ENCODE results near the gene TEKT1.
"Not testable (repeated sequence)": the region's sequence is repeated elsewhere in the genome, so short reads cannot be mapped to it uniquely, and the experiment has no call there.

Gene TEKT1

DNA sequence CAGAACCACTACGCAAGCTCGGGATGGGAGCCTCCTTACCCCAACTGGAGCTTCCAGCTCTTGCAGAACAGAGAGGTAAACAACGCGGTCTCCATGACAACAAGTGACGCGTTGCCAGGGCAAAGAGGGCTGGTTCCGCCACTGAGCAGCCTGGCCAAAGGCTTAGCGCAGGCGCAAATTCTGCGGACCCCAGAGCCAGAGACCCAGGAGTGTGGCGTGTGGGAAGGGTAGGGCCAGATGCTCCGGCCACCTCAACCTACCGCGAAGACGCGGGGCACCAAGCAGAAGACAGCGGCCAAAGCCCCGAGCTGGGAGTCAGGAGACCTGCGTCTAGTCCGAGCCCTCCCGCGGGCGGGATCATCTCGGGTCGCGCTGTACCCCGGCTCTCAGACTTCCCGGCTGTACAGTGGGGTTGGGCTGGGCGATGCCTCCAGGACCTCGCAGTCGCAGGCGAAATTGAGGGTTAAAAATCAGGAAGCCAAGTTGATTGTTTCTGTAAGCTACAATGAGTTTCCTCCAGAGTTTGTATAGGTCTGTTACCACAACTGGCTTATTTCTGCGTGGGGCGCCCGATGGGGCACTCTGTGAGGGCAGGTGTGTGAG, at the start of gene TEKT1:
Gene TEKT1 (minus strand): TSS at position 69 of the 603 bp plus-strand sequence. CDS start 1,353 bp downstream, outside the sequence.
- no peak for DNase-seq

DNA sequence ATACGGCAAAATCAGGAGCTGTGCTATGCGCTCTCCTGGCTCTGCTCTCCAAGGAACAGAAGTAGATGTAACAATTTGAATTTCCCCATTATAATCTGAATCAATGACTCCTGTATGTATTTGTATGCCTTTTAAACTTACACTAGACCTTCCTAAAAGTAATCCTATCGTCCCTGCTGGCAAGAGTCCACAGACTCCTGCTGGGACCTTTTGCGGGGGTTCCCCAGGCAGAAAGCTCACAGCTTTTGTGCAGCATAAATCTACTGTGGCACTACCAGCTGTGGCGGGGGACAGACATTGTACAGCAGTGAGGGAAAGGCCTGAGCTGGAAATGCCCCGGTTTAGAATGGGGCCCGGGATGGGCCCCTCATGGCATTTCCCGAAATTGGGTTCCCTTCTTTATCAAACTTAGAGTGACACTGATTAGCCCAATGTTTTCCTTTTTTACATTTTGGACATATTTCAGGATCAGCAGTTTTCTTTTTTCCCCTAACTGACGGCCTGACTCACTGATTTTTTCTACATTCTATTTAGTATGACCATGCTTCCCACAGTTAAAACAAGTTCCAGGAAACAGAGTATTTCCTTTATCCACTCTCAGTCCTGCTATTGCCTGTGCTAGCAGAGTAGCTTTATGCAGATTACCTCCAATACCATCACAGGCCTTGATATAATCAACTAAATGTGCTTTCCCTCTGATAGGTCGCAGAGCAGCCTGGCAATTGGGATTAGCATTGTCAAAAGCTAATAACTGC, 47.9 kb upstream of the TEKT1 start:
- DNase-seq: not testable (repeated sequence)

DNA sequence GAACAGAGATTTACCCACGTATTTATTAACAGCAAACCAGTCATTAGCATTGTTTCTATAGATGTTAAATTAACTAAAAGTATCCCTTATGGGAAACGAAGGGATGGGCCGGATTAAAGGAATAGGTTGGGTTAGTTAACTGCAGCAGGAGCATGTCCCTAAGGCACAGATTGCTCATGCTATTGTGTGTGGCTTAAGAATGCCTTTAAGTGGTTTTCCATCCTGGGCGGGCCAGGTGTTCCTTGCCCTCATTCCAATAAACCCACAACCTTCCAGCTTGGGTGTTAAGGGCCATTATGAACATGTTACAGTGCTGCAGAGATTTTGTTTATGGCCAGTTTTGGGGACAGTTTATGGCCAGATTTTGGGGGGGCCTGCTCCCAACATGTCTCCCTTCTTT, 43.7 kb upstream of the TEKT1 start:
- not testable (repeated sequence) for DNase-seq

DNA sequence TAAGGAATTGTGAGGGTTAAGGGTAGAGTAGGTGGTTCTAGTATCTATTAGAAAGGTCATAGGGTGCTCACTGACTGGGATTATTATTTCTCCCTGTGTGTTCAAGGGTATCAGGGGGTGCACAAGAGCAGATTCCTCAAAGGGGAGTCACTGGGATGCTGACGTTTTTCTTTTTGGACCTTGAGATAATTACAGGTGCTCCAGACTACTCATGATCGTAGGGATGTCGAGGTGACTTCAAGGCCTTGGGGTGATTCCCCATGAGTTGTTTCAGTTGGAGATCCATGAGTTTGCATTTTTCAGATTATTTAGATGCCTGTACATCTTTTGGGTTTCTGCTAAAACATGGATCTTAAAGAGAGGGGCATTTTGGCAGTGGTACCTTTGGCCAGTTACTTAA, 41.4 kb upstream of the TEKT1 start:
- no peak for DNase-seq

DNA sequence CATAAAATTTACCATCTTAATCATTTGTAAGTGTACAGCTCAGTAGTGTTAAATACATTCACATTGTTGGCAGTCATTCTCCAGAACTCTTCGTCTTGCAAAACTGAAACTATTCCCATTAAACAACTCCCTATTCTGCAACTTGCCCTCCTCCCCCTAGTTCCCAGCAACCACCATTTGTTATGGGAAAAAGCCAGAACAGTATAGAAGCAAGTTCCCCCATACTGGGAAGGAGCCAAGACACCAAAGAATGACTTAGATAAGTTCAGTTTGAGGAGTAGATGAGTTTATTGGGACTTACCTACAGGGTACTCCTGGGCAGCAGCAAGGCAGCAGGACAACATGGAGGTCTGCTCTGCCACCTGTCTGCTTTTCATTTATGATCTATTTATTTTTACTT, 39.3 kb upstream of the TEKT1 start:
- DNase-seq: no peak

DNA sequence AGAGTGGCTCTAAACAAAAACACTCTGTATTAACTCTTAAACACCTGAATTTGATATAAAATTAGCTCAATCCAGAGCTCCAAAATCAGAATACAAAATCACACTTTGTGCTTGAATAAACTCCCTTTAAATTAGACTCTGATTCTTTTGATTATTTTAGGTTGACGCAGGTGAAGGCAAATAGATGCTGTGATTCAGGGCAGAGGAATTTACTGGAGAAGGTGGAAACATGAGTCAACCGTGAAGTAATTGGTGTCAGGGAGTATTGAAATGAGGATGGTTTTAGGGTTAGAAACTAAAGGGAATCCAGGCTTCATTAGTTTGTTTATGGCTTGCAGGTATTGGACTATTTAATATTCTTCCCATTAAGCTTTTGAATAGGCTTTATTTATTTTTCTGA, 37.1 kb upstream of the TEKT1 start:
- DNase-seq: no peak

DNA sequence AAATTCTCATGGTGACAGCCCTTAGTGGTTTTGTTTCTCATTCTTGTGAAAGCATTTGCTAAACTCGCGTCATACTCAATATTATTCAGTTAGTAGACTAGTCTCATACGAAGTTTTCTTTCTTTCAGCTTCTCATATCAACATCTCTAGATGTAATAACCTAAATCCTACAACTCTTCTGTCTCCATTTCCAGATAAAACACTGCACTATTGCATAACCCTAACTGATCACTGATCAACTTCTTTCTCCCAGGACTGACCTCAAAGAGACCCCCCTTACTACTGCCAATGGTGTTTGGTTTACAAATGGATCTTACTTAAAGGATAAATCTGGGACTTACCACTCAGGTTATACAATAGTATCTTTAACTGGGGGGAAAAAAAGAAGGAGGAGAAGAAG, 36.3 kb upstream of the TEKT1 start:
- DNase-seq: no peak

DNA sequence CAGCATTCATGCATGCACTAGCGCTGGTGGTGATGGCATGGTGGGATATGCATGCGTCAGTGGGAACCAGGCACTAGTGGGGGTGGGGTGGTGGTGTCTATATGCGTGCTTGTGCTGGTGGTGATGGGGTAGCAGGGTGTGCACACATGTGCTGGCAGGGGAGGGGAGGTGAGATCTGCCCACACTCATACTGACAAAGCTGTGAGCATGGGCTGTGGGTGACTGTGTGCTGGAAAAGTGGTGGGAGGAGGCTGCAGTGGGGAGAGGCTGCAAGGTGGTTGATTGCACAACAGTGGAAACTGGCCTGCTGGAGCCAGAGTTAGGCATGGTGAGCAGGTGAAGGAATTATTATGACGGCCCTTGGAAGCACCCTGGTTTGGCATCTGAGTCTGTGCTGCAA, 31.3 kb upstream of the TEKT1 start:
- DNase-seq: no peak

DNA sequence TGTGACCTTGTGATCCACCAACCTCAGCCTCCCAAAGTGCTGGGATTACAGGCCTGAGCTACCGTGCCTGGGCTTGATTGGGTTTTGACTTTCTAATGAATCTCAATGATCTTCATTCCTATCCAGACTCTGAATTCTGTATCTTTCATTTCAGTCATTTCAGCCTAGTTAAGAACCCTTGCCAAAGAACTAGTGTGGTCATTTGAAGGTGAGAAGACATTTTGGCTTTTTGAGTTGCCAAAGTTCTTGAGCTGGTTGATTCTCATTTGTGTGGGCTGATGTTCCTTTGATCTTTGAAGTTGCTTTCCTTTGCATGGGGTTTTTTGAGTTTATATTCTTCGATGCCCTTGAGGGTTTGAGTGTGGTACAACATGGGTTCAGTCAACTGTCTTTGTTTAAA, 30.6 kb upstream of the TEKT1 start:
- no peak for DNase-seq

DNA sequence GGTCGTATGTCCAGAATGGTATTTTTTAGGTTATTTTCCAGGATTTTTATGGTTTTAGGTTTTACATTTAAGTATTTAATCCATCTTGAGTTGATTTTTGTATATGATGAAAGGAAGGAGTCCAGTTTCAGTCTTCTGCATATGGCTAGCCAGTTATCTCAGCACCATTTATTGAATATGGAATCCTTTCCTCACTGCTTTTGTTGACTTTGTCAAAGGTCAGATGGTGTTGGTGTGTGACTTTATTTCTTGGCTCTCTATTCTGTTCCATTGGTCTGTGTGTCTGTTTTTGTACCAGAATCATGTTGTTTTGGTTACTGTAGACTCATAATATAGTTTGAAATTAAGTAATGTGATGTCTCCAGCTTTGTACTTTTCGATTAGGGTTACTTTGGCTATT, 26.4 kb upstream of the TEKT1 start:
- DNase-seq: no peak

DNA sequence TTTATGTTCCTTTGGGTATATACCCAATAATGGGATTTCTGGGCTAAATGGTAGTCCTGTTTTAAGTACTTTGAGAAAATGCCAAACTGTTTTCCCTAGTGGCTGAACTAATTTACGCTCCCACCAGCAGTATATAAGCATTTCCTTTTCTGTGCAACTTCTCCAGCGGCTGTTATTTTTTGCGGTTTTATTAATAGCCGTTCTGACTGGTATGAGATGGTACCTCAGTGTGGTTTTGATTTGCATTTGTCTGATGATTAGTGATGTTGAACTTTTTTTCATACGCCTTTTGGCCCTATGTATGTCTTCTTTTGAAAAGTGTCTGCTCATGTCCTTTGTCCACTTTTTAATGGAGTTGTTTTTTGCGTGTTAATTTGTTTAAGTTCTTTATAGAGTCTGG, 25.8 kb upstream of the TEKT1 start:
- no peak for DNase-seq

DNA sequence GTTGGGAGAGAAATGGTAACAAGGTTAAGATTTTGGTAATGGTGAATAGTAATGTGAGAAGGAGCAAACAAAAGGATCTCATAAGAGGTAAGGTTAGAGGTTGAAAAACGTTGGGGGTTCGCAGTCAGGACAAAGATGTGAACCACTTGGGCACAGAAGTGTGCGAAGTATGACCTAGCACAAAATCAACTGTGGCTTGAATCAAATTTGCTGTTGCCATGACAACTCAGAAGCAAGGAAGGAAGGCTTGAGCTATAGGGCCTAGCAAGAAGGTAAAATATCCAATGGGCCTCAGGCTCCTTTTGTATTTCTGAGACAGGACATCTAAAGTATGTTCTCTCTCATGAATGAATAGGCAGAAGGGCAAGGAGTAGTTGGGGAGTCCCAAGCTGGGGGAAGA, 24.5 kb upstream of the TEKT1 start:
- no peak for DNase-seq

DNA sequence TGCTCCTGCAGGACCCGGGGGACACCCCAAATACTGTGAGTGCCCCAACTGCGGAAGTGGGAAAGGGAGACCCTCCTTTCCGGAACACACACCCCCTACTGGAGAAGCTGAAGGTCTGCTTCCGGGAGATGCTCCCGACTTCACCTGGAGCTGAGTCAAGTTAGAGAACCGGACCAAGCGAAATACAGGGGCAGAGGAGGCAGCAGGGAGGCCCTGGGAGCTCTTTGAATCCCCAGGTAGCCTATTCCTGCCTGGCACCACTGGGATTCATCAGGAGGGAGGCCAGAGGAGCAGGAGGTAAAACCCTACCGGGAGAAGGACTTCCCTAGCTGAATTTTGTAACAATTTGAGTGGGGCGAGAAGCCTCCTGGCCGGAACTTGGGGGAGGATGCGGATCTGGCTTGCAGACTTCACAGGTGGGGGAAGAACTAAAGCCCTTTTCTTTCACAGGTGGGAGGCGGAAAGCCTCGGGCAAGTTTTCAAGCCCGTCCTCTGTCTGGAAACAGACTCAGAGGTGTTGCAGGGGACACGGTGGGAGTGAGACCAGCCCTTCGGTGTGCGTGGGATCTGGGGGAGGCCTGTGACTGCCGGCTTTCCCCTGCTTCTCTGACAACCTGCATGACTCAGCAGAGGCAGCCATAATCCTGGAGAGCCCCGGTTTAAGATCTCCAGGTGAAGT, 22.4 kb upstream of the TEKT1 start:
- no peak for DNase-seq

DNA sequence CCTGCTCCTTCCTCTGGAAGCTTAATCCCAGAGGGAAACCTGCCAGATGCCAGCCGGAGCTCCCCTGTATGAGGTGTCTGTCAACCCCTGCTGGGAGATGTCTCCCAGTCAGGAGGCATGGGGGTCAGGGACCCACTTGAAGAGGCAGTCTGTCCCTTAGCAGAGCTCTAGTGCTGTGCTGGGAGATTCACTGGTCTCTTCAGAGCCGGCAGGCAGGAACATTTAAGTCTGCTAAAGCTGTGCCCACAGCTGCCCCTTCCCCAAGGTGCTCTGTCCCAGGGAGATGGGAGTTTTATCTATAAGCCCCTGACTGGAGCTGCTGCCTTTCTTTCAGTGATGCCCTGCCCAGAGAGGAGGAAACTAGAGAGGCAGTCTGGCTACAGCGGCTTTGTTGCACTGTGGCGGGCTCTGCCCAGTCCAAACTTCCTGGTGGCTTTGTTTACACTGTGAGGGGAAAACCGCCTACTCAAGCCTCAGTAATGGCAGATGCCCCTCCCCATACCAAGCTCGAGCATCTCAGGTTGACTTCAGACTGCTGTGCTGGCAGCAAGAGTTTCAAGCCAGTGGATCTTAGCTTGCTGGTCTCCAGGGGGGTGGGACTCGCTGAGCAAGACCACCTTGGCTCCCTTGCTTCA, 17.1 kb upstream of the TEKT1 start:
- DNase-seq: not testable (repeated sequence)

DNA sequence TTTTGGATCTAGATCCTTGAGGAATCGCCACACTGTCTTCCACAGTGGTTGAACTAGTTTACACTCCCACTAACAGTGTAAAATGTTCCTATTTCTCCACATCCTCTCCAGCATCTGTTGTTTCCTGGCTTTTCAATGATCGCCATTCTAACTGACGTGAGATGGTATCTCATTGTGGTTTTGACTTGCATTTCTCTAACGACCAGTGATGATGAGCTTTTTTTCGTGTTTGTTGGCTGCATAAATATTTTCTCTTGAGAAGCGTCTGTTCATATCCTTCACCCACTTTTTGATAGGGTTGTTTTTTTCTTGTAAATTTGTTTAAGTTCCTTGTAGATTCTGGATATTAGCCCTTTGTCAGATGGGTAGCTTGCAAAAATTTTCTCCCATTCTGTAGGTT, 14.6 kb upstream of the TEKT1 start:
- DNase-seq: peak; percentile 46

DNA sequence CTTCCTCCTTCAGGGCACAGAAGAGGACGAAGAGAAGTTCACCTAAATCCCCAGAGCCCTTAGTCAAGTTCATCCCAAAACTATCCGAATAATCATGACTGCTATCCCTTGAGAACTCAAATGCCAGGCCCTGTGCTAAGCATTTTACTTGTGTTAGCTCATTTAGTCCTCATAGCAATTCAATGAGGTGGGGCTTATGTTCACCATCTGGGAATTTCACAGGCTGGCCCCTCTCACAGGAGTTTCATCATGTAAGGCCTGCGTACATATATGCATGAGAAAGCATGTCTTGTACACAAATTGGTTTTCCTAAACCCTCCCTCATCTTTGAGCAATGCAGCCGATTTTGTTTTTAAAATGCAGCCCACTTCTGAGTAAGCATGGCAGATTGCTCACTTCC, 12.9 kb upstream of the TEKT1 start:
- DNase-seq: not testable (repeated sequence)

DNA sequence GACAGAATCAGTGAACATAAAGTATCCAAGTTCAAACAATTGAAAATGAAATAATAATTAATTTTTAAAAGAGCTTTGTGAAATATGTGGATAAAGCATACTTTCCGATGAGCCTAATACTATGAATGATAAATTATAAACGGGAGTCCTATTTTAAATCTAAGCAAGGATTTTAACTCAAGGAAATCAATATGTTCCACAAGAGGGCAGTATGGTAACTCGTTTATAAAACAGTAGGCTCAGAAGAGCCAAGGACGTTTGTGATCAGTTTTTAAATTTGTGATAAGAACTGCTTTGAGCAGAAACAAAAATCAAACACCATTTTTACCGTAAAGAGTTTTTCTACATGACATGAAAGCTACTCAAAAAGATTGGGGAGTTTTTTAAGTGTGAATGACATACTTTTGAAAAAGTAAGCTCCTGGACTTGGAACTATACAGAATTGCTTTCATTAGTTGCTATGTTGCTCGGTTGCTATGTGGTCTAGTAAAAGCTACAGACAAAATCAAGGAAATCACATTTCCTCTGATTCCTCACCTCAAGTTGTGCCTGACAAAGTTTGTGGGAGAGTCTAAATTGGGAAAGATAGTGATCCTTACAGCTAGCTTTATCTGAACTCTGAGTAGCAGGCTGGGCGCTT, 11.8 kb upstream of the TEKT1 start:
- DNase-seq: peak; percentile 20

DNA sequence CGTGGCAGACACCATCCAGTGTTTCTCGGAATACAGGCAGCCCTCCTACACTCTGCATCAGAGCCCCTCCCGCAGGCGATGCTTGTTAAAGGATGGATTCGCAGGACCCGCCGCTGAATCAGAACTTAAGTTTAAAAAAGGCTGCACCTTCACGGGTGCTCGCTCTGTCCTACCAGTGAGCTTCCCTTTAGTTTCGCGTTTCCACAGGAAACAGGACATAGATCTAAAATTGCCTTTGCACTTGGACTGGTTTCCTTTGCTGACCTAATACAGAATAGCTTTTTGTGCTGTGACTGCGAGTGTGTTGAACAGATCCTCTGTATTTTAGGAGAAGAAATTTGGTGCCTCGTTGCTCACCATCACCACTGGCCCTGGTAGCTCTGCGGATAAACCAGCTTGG, 10.2 kb upstream of the TEKT1 start:
- DNase-seq: not testable (repeated sequence)

DNA sequence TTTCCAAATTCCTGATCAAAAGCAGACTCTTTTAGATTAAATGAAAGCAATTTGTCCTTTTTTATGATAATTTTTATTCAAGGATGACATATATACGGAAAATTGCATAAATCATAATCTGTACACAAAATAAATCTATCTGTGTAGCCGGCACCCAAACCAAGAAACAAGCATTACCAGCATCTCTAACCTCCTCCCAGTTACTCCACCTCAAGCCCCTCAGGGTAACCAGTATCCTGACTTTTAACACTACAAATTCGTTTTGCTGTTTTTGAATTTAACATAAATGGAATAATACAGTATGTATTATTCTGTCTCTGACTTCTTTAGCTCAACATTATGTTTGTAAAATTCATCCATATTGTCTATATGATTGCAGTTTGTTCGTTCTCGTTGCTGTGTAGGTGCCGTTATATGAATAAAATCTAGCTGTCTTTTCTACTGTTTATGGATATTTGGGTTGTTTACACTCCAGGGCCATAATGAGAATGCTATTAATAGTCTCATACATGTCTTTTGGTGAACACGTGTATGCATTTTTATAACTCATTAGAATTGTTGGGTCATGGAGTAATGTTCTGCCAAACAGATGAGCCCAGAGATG, 1.0 kb downstream of the TEKT1 start:
- DNase-seq: no peak

DNA sequence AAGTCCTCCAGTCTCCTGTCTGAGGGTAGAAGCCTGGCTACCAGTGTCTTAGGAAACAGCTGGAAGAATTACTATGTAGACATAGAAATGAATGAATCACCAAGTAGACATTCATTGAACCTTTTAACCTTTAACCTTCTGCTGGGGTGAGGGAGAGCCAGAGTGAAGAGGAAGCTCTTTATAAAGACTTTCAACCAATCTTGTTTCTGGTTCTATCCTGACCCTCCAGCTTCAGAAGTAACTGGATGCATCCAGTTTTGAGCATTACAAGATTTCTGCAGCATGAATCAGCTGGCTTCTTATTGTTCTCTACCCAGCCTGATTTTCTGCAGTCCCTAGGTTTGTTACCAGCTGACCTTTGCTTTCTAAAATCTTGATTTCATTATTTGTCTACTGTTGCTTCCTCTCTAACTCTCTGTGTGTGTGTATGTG, 8.5 kb downstream of the TEKT1 start:
- no peak for DNase-seq

DNA sequence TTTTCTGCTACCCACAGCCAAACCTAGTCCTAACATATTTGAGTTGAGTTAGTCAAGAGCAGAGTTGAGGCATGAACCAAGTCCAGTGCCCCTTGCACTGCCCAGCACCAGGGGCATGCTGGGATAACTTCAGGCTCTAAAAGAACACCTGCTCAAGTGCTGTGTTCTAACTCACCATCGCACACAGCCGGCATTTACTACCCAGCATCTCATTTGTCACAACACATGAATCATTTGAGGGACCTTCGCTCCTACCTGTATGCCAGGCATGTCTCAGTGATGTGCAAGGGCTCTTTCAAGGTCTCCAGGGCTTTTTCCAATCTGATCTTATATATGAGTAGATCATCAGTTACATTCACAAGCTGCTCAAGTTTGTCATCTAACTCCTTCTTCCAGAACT, 12.6 kb downstream of the TEKT1 start:
- DNase-seq: no peak

DNA sequence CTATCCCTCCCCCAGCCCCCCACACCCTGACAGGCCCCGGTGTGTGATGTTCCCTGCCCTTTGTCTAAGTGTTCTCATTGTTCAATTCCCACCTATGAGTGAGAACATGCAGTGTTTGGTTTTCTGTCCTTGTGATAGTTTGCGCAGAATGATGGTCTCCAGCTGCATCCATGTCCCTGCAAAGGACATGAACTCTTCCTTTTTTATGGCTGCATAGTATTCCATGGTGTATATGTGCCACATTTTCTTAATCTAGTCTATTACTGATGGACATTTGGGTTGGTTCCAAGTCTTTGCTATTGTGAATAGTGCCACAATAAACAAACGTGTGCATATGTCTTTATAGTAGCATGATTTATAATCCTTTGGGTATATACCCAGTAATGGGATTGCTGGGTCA, 15.2 kb downstream of the TEKT1 start:
- DNase-seq: not testable (repeated sequence)

DNA sequence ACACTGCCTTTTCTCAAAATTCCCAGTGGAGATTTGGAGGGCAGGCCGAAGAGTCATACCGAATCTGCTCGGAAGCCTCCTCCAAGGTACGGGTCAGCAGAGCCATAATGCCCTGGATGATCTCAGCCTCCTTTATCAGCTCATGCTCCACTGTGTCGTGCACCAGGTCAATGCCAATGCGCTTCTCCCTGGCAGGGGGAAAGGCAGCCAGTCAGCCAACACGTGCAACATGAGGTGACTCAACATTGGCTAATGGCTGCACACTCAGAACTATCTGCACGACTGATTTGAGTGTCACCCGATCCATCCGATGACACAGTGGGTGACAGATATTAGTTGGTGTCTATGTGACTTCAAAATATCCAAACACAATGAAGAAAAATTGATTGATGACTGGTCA, 15.8 kb downstream of the TEKT1 start:
- DNase-seq: no peak

Data from GF-D8 (cell line).